IMR-90 (cell line): Measurements from ENCODE around the gene ITGB4. TPM values are rescaled to one million over a fixed set of nuclear protein-coding genes. Genes with fewer than 3 reads are reported as not detected.
A peak's percentile ranks its signal among the peaks of the same experiment; 100 is the strongest.

Source experiments
- ATAC-seq: fragments of 200-7000 bp; cut with Tn5 transposase; 2 replicates; pipeline ENCODE4 v1.9.1; 2020; ENCODE audit warnings: low read depth, mild to moderate bottlenecking, moderate library complexity
- BruUV-seq: library from RNA; stranded (reverse); fragments of 400-500 nt; replicated peaks from 2 replicates; lab custom pipeline; 2021; lab: Mats Ljungman, UMichigan
- CTCF ChIA-PET: fragments of 300-600 bp; formaldehyde crosslinking; extraction: SDS; loops from one replicate; lab custom pipeline; 2021; ENCODE audit warnings: antibody characterized with exemption; lab: Yijun Ruan, JAX
- POLR2A ChIA-PET: fragments of 300-600 bp; sonication (Branson Sonifier 250); formaldehyde crosslinking; loops from one replicate; lab custom pipeline; 2022; ENCODE audit warnings: antibody characterized with exemption; ENCODE audit not compliant: unreplicated experiment; lab: Charles Lee
- DNase-seq: peaks from one replicate; pipeline ENCODE4 v3.0.0; 2013
- H2AFZ ChIP-seq: replicated peaks from 2 replicates; pipeline ENCODE3; 2013; ENCODE audit warnings: low read length, mild to moderate bottlenecking; ENCODE audit not compliant: poor library complexity
- H2AK5ac ChIP-seq: 2 replicates; pipeline ENCODE4 v1.6.1; 2013; ENCODE audit warnings: low read depth, low read length, inconsistent platforms
- H2AK9ac ChIP-seq: replicated peaks from 2 replicates; pipeline ENCODE3; 2013; ENCODE audit warnings: mild to moderate bottlenecking, low read depth, low read length, moderate library complexity; ENCODE audit not compliant: poor library complexity
- H2BK120ac ChIP-seq: 2 replicates; pipeline ENCODE4 v1.6.1; 2013; ENCODE audit warnings: low read depth, low read length, inconsistent platforms
- H2BK15ac ChIP-seq: 3 replicates; pipeline ENCODE4 v1.6.1; 2013; ENCODE audit warnings: low read depth, low read length, inconsistent platforms
- H2BK20ac ChIP-seq: 2 replicates; pipeline ENCODE4 v1.6.1; 2013; ENCODE audit warnings: low read depth, mild to moderate bottlenecking, inconsistent platforms, low read length, moderate library complexity
- H2BK5ac ChIP-seq: 2 replicates; pipeline ENCODE4 v1.6.1; 2013; ENCODE audit warnings: mild to moderate bottlenecking, low read depth, low read length, inconsistent platforms; ENCODE audit not compliant: poor library complexity, severe bottlenecking
- H3K14ac ChIP-seq: replicated peaks from 2 replicates; pipeline ENCODE4 v1.6.1; 2013; ENCODE audit warnings: low read depth, low read length, inconsistent platforms
- H3K18ac ChIP-seq: 2 replicates; pipeline ENCODE4 v1.6.1; 2013; ENCODE audit warnings: low read depth, low read length, control low read depth
- H3K23ac ChIP-seq: 2 replicates; pipeline ENCODE4 v1.6.1; 2013; ENCODE audit warnings: low read depth, low read length, inconsistent platforms
- H3K27ac ChIP-seq: 2 replicates; pipeline ENCODE4 v1.5.1; 2013; ENCODE audit warnings: mild to moderate bottlenecking, control low read depth, low read length; ENCODE audit not compliant: insufficient read depth
- H3K27me3 ChIP-seq: 2 replicates; pipeline ENCODE4 v1.6.1; 2013; ENCODE audit warnings: low read length; ENCODE audit not compliant: control insufficient read depth, insufficient read depth
- H3K36me3 ChIP-seq: 2 replicates; pipeline ENCODE4 v1.6.1; 2013; ENCODE audit warnings: low read length, mixed read lengths; ENCODE audit not compliant: control insufficient read depth, insufficient read depth
- H3K4ac ChIP-seq: 2 replicates; pipeline ENCODE4 v1.6.1; 2013; ENCODE audit warnings: low read depth, low read length, inconsistent platforms
- H3K4me1 ChIP-seq: 2 replicates; pipeline ENCODE4 v1.6.1; 2013; ENCODE audit warnings: low read length, mixed read lengths; ENCODE audit not compliant: control insufficient read depth, insufficient read depth
- H3K4me2 ChIP-seq: 2 replicates; pipeline ENCODE4 v1.6.1; 2013; ENCODE audit warnings: low read depth, mild to moderate bottlenecking, control low read depth, low read length, moderate library complexity
- H3K4me3 ChIP-seq: 2 replicates; pipeline ENCODE4 v1.5.1; 2013; ENCODE audit warnings: low read depth, mild to moderate bottlenecking, control low read depth, low read length, moderate library complexity; ENCODE audit not compliant: insufficient read depth
- H3K56ac ChIP-seq: 2 replicates; pipeline ENCODE4 v1.6.1; 2013; ENCODE audit warnings: low read length, inconsistent platforms; ENCODE audit not compliant: insufficient read depth; ENCODE audit errors: extremely low read depth
- H3K79me1 ChIP-seq, 2 experiments: 2 replicates each; pipeline ENCODE4 v1.6.1; 2013; ENCODE audit warnings: low read length in 2 of 2, inconsistent platforms in 1 of 2, low read depth in 1 of 2
- H3K9ac ChIP-seq: 2 replicates; pipeline ENCODE4 v1.6.1; 2013; ENCODE audit warnings: low read depth, low read length, control low read depth
- H3K9me1 ChIP-seq: 2 replicates; pipeline ENCODE4 v1.6.1; 2013; ENCODE audit warnings: low read length, inconsistent platforms; ENCODE audit not compliant: insufficient read depth
- H3K9me3 ChIP-seq: 2 replicates; pipeline ENCODE4 v1.6.1; 2013; ENCODE audit warnings: low read length; ENCODE audit not compliant: control insufficient read depth, insufficient read depth
- H4K20me1 ChIP-seq: 2 replicates; pipeline ENCODE4 v1.6.1; 2013; ENCODE audit warnings: low read length, inconsistent platforms; ENCODE audit not compliant: insufficient read depth
- H4K5ac ChIP-seq: 2 replicates; pipeline ENCODE4 v1.6.1; 2013; ENCODE audit warnings: mild to moderate bottlenecking, low read depth, low read length, control low read depth
- H4K8ac ChIP-seq, 2 experiments: 2 replicates each; pipeline ENCODE4 v1.6.1; 2013; ENCODE audit warnings: low read depth in 2 of 2, low read length in 2 of 2, control low read depth in 1 of 2, inconsistent platforms in 1 of 2
- H4K91ac ChIP-seq: 2 replicates; pipeline ENCODE4 v1.6.1; 2013; ENCODE audit warnings: low read depth, low read length, inconsistent platforms; ENCODE audit not compliant: insufficient read depth
- BHLHE40 ChIP-seq: fragments of 150-350 bp; IDR thresholded peaks from 2 replicates; pipeline ENCODE4 v1.6.1; 2016; ENCODE audit warnings: mild to moderate bottlenecking, low read depth, low read length
- CEBPB ChIP-seq: IDR thresholded peaks from 2 replicates; pipeline ENCODE4 v1.6.1; 2012; ENCODE audit warnings: low read depth, low read length, improper control_type of control experiment
- CHD1 ChIP-seq: IDR thresholded peaks from 2 replicates; pipeline ENCODE4 v1.6.1; 2012; ENCODE audit warnings: low read depth, low read length, improper control_type of control experiment
- MAFK ChIP-seq: IDR thresholded peaks from 2 replicates; pipeline ENCODE4 v1.6.1; 2012; ENCODE audit warnings: low read depth, low read length, improper control_type of control experiment
- MAZ ChIP-seq: IDR thresholded peaks from 2 replicates; pipeline ENCODE4 v1.6.1; 2012; ENCODE audit warnings: low read depth, mild to moderate bottlenecking, low read length, improper control_type of control experiment, moderate library complexity, borderline replicate concordance
- NFE2L2 ChIP-seq: fragments of 150-350 bp; IDR thresholded peaks from 2 replicates; pipeline ENCODE4 v1.6.1; 2016; ENCODE audit warnings: low read depth, mild to moderate bottlenecking, low read length
- POLR2A ChIP-seq: IDR thresholded peaks from 2 replicates; pipeline ENCODE4 v1.6.1; 2012; ENCODE audit warnings: mild to moderate bottlenecking, low read depth, low read length
- RCOR1 ChIP-seq: IDR thresholded peaks from 2 replicates; pipeline ENCODE4 v1.6.1; 2012; ENCODE audit warnings: mild to moderate bottlenecking, low read length, improper control_type of control experiment; ENCODE audit not compliant: insufficient replicate concordance
- RFX5 ChIP-seq: IDR thresholded peaks from 2 replicates; pipeline ENCODE4 v1.8.0; 2012; ENCODE audit warnings: low read depth, mild to moderate bottlenecking, low read length, moderate library complexity
- SMC3 ChIP-seq: fragments of 150-350 bp; IDR thresholded peaks from 2 replicates; pipeline ENCODE4 v1.6.1; 2016; ENCODE audit warnings: low read depth, mild to moderate bottlenecking, antibody characterized with exemption, low read length, moderate library complexity
- WGBS, 2 experiments: methylation state at CpG; one replicate each; pipeline versions ENCODE4 v1.1.5 to v1.1.7; 2013; ENCODE audit warnings: missing lambda C conversion rate in 2 of 2; ENCODE audit not compliant: insufficient read length in 1 of 2; ENCODE audit errors: extremely low coverage in 2 of 2; 5-methylcytosine and 5-hydroxymethylcytosine counted together
- dilution Hi-C: fragments of 300-500 bp; cut with HindIII; formaldehyde crosslinking; loops from one replicate; pipeline ENCODE4 v1.14.3; 2018; ENCODE audit warnings: low sequenced_read_pairs; ENCODE audit not compliant: unreplicated experiment
- in situ Hi-C: fragments of 300-500 bp; cut with MboI; formaldehyde crosslinking; loops from 3 replicates; pipeline ENCODE4 v1.14.3; 2019; ENCODE audit warnings: low sequenced_read_pairs, inconsistent platforms, mixed read lengths
- intact Hi-C: fragments of 100-400 bp; cut with micrococcal nuclease; formaldehyde crosslinking; loops from 2 replicates; pipeline ENCODE4 v1.10.0; 2022
- polyA plus RNA-seq, 3 experiments: library from polyadenylated mRNA; depleted of rRNA; stranded (reverse); fragments of >200 nt; gene quantifications; 2 replicates each; pipeline ENCODE4 v1.2.3, GENCODE V29; 2012; ENCODE audit warnings: low replicate concordance in 1 of 3
- total RNA-seq: library from RNA; depleted of rRNA; stranded (reverse); fragments of >200 nt; gene quantifications from 2 replicates; pipeline ENCODE4 v1.2.3, GENCODE V29; 2012
- TF ChIP-seq, protein P1 (sequence below): fragments of 150-350 bp; IDR thresholded peaks from 2 replicates; pipeline ENCODE4 v1.6.1; 2016; ENCODE audit warnings: low read depth, mild to moderate bottlenecking, low read length, moderate library complexity, borderline replicate concordance

The ITGB4 gene
- total and polyA plus RNA-seq, 2 of the 4 experiments (the other 2 are of a cell fraction) = under 0.01 to 0.27 TPM

DNA sequence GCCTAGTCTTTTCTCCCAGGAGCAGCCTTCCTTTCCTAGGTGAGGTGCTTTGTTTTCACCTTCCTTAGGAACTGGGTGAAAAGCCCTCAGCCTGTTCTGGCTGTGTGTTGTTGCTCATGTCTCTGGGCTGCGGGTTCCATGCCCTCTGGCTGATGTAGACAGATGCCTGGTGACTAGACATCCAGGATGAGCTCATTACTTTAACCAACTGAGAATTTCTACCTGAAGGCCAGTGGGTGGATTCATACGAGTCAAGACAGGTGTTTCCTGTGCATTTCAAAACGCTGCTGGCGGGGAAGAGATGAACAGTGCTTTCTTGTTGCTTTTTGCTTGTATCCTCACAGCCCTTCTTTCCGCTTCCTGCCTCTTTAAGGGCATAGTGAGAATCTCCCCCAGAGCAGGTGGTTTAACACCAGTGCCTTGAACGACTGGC lies 31.8 kb upstream of the ITGB4 start:
- Histone ChIP-seq H3K14ac (0 out of 2 replicates have a peak overlapping the region, but pooled peaks have one; percentile 17), H3K27me3 (no peaks in the 10 kb centered on the region), H2BK5ac (no peak overlapping the region), H2BK120ac (no peak overlapping the region), H4K91ac (no peak overlapping the region), H4K8ac (no peak overlapping the region), H3K36me3 (peaks cover 30% of the 10 kb centered on the region), H3K4me1 (peaks cover 18% of the 10 kb centered on the region), H2AK5ac (no peak overlapping the region), H2BK20ac (no peak overlapping the region), H3K4ac (no peak overlapping the region), H3K27ac (no peak overlapping the region), H3K9ac (no peak overlapping the region), H3K9me3 (no peaks in the 10 kb centered on the region), H4K5ac (no peak overlapping the region), H2AFZ (no peak overlapping the region), H3K23ac (no peak overlapping the region), H2AK9ac (no peak overlapping the region), H3K56ac (no peak overlapping the region), H4K20me1 (peaks cover 82% of the 10 kb centered on the region), H3K4me3 (no peak overlapping the region), H3K9me1 (peaks cover 36% of the 10 kb centered on the region), H3K79me1 (peaks cover 60 to 98% of the 10 kb centered on the region in 2 experiments), H3K4me2 (no peak overlapping the region), H3K18ac (no peak overlapping the region), H2BK15ac (no peak overlapping the region)
- intact Hi-C loops = no loop called here
- no peak for TF ChIP-seq MAZ
- no peak for TF ChIP-seq MAFK
- TF ChIP-seq, protein P1, sequence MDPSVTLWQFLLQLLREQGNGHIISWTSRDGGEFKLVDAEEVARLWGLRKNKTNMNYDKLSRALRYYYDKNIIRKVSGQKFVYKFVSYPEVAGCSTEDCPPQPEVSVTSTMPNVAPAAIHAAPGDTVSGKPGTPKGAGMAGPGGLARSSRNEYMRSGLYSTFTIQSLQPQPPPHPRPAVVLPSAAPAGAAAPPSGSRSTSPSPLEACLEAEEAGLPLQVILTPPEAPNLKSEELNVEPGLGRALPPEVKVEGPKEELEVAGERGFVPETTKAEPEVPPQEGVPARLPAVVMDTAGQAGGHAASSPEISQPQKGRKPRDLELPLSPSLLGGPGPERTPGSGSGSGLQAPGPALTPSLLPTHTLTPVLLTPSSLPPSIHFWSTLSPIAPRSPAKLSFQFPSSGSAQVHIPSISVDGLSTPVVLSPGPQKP = no peak
- no peak for TF ChIP-seq CHD1
- TF ChIP-seq RCOR1 = no peak
- no peak for TF ChIP-seq NFE2L2
- no peak for TF ChIP-seq CEBPB
- TF ChIP-seq RFX5 = no peak
- TF ChIP-seq POLR2A = no peak
- TF ChIP-seq SMC3 = no peak
- no peak for TF ChIP-seq BHLHE40
- dilution Hi-C loops = no loop called here
- no TSS peak for BruUV-seq
- WGBS, 2 experiments = 90% methylated on average over 3 of the region's 6 CpGs; no CpG with 5 or more reads in 1 of the 2 experiments
- ATAC-seq (no peak), DNase-seq (no peak)
- POLR2A ChIA-PET = no interaction called here
- in situ Hi-C loops = no loop called here
- CTCF ChIA-PET = no interaction called here
